HepG2 (cell line): ENCODE measurements around the gene TBC1D4. TPM values are rescaled to one million over a fixed set of nuclear protein-coding genes. Genes with fewer than 3 reads are reported as not detected.

Source experiments
- CREM ChIP-seq, 2 experiments: sonication (generic) in 1 of 2; formaldehyde crosslinking in 1 of 2; IDR thresholded peaks; 2 replicates each; pipeline versions ENCODE4 v1.4.0 to v1.6.1; 2016 to 2020; ENCODE audit warnings: antibody characterized with exemption in 1 of 2, mild to moderate bottlenecking in 1 of 2, missing genetic modification reagents in 1 of 2
- DNMT3B ChIP-seq: conservative IDR thresholded peaks from 2 replicates; pipeline ENCODE4 v1.6.1; 2016; ENCODE audit warnings: missing biosample characterization, control low read depth
- HDAC1 ChIP-seq: sonication (generic); formaldehyde crosslinking; IDR thresholded peaks from 2 replicates; pipeline ENCODE4 v1.5.1; 2020; ENCODE audit warnings: mild to moderate bottlenecking, missing genetic modification reagents
- JDP2 ChIP-seq: sonication (generic); formaldehyde crosslinking; IDR thresholded peaks from 2 replicates; pipeline ENCODE4 v1.8.1; 2022; ENCODE audit warnings: missing genetic modification reagents, borderline replicate concordance
- KDM3A ChIP-seq: IDR thresholded peaks from 2 replicates; pipeline ENCODE4 v1.6.1; 2018; ENCODE audit warnings: low read depth, missing compliant biosample characterization
- MZF1 ChIP-seq: sonication (generic); formaldehyde crosslinking; IDR thresholded peaks from 2 replicates; pipeline ENCODE4 v1.8.1; 2023; ENCODE audit warnings: mild to moderate bottlenecking, missing genetic modification reagents, borderline replicate concordance
- NONO ChIP-seq, 2 experiments: fragments of 450-650 bp in 1 of 2; sonication (generic) in 1 of 2; formaldehyde crosslinking in 1 of 2; IDR thresholded peaks in 1 of 2; conservative IDR thresholded peaks in 1 of 2; 2 replicates each; pipeline versions ENCODE4 v1.6.1 to v1.8.0; 2017 to 2022; ENCODE audit warnings: mild to moderate bottlenecking in 1 of 2, missing genetic modification reagents in 1 of 2, moderate library complexity in 1 of 2
- SSRP1 ChIP-seq: IDR thresholded peaks from 2 replicates; pipeline ENCODE4 v1.6.1; 2016; ENCODE audit warnings: control low read depth
- ZBTB3 ChIP-seq: sonication (generic); formaldehyde crosslinking; IDR thresholded peaks from 2 replicates; pipeline ENCODE4 v1.4.0; 2020; ENCODE audit warnings: low read depth, mild to moderate bottlenecking, moderate library complexity, missing genetic modification reagents, borderline replicate concordance
- ZBTB38 ChIP-seq: sonication (generic); formaldehyde crosslinking; IDR thresholded peaks from 2 replicates; pipeline ENCODE4 v1.5.1; 2020; ENCODE audit warnings: mild to moderate bottlenecking, missing genetic modification reagents
- ZNF558 ChIP-seq: sonication (generic); formaldehyde crosslinking; IDR thresholded peaks from 2 replicates; pipeline ENCODE4 v1.9.0; 2022; ENCODE audit warnings: mild to moderate bottlenecking, missing genetic modification reagents, borderline replicate concordance
- polyA plus RNA-seq, 8 experiments: library from polyadenylated mRNA; depleted of rRNA in 3 of 8; stranded (reverse) in 7 of 8; unstranded in 1 of 8; fragments of >200 nt; fragmentation: Illumina TruSeq in 4 of 8; extraction: Trizol in 4 of 8; gene quantifications; 2 replicates each; pipeline versions ENCODE4 v1.2.1 to v1.2.3, GENCODE V29; 2011 to 2016; ENCODE audit warnings: low read depth in 4 of 8, missing spikeins in 1 of 8, mixed read lengths in 1 of 8; ENCODE audit not compliant: insufficient read depth in 1 of 8
- total RNA-seq, 5 experiments: library from RNA; depleted of rRNA; stranded (reverse); fragments of >200 nt; fragmentation: Illumina TruSeq; extraction: Trizol; gene quantifications; 2 replicates each; pipeline ENCODE4 v1.2.3, GENCODE V29; 2016; ENCODE audit warnings: low read depth in 1 of 5
- TF ChIP-seq, protein P1 (sequence below), 2 experiments: sonication (generic) in 1 of 2; formaldehyde crosslinking in 1 of 2; IDR thresholded peaks; 2 replicates each; pipeline versions ENCODE4 v1.4.0 to v1.6.1; 2016 to 2020; ENCODE audit warnings: borderline replicate concordance in 1 of 2, low read depth in 1 of 2, mild to moderate bottlenecking in 1 of 2, missing genetic modification reagents in 1 of 2

The TBC1D4 gene
- total and polyA plus RNA-seq, 2 of the 13 experiments (the other 11 are each of a cell fraction or from before 2014, with no cell fraction given) = 35.9 to 64.4 TPM

DNA sequence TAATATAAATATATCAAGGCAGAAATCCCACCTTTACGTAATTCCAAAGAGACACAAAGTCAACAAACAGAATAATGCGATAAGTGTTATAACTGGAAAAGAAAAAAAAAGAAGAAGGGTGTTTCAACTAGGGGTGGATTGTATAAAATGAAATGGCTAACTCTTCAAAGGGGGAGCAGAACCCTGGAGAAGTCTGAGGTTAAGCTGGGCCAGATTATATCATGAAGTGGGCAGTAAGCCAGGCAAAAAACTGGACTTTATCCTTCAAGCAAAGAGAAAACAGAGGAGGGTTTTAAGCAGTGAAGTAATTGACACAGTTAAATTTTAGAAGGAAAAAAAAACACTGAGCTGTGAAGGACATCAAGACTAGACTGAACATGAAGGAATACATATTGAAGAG lies 41.9 kb downstream of the TBC1D4 start (continued):
- no peak for TF ChIP-seq NONO (IDR thresholded peaks at IDR 0.05)
- TF ChIP-seq NONO (CRISPR knock-in tag; conservative IDR thresholded peaks at IDR 0.05) = no peak
- TF ChIP-seq ZBTB3 (CRISPR knock-in tag) = 0 out of 2 replicates have a peak, but pooled peaks have one; percentile 36
- no peak for TF ChIP-seq KDM3A (CRISPR knock-in tag)
- peak; percentile 63 for TF ChIP-seq CREM (IDR thresholded peaks at IDR 0.05)
- TF ChIP-seq CREM (CRISPR knock-in tag; IDR thresholded peaks at IDR 0.05) = no peak
- peak; percentile 23; the same call in 1 of the 2 replicates for TF ChIP-seq HDAC1 (CRISPR knock-in tag)
- TF ChIP-seq MZF1 (CRISPR knock-in tag) = no peak
- TF ChIP-seq, protein P1, sequence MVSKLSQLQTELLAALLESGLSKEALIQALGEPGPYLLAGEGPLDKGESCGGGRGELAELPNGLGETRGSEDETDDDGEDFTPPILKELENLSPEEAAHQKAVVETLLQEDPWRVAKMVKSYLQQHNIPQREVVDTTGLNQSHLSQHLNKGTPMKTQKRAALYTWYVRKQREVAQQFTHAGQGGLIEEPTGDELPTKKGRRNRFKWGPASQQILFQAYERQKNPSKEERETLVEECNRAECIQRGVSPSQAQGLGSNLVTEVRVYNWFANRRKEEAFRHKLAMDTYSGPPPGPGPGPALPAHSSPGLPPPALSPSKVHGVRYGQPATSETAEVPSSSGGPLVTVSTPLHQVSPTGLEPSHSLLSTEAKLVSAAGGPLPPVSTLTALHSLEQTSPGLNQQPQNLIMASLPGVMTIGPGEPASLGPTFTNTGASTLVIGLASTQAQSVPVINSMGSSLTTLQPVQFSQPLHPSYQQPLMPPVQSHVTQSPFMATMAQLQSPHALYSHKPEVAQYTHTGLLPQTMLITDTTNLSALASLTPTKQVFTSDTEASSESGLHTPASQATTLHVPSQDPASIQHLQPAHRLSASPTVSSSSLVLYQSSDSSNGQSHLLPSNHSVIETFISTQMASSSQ (IDR thresholded peaks at IDR 0.05; ENCODE audit: low read depth) = no peak
- TF ChIP-seq, protein P1 (CRISPR knock-in tag; IDR thresholded peaks at IDR 0.05; ENCODE audit: borderline replicate concordance) = peak; percentile 37; the same call in 1 of the 2 replicates
- no peak for TF ChIP-seq SSRP1 (CRISPR knock-in tag)
- no peak for TF ChIP-seq ZNF558 (CRISPR knock-in tag)
- 0 out of 2 replicates have a peak, but pooled peaks have one; percentile 21 for TF ChIP-seq DNMT3B
- no peak for TF ChIP-seq JDP2 (CRISPR knock-in tag)
- no peak for TF ChIP-seq ZBTB38 (CRISPR knock-in tag)
